B cell (primary cell): ENCODE results near the gene TNRC6C. TPM values are rescaled to one million over a fixed set of nuclear protein-coding genes. Genes with fewer than 3 reads are reported as not detected.

ENCODE experiments used
- ATAC-seq: fragments of 200-7000 bp; cut with Tn5 transposase; one replicate; pipeline ENCODE4 v1.10.0; 2021; ENCODE audit warnings: low read depth, mild to moderate bottlenecking, moderate number of reproducible peaks, moderate library complexity
- CTCF ChIA-PET: fragments of 350-600 bp; sonication (Branson Sonifier 250); formaldehyde crosslinking; loops from one replicate; lab custom pipeline; 2021; ENCODE audit warnings: antibody characterized with exemption, inconsistent platforms; lab: Charles Lee
- POLR2A ChIA-PET: fragments of 350-600 bp; sonication (Branson Sonifier 250); formaldehyde crosslinking; loops from one replicate; lab custom pipeline; 2021; ENCODE audit warnings: antibody characterized with exemption; lab: Charles Lee
- DNase-seq: peaks from one replicate; pipeline ENCODE4 v3.0.0; 2013
- H2AFZ ChIP-seq: 2 replicates; pipeline ENCODE4 v1.6.1; 2012; ENCODE audit warnings: mild to moderate bottlenecking, low read depth, low read length; ENCODE audit not compliant: insufficient read depth, poor library complexity, severe bottlenecking
- H3K27ac ChIP-seq, 2 donors: 1 replicate in 1 of 2; 2 replicates in 1 of 2; pipeline ENCODE4 v1.5.1; 2012 to 2013; ENCODE audit warnings: low read length in 2 of 2, mild to moderate bottlenecking in 2 of 2, moderate library complexity in 1 of 2
- H3K27me3 ChIP-seq, 4 experiments: fragments of 200-600 bp in 1 of 4; sonication (generic) in 1 of 4; replicated peaks in 1 of 4; 1 replicate in 2 of 4; 2 replicates in 2 of 4; pipeline versions ENCODE4 v1.6.1 to v1.7.0; 2013 to 2016; ENCODE audit warnings: low read length in 3 of 4, mild to moderate bottlenecking in 2 of 4, mixed read lengths in 1 of 4, moderate library complexity in 1 of 4; ENCODE audit not compliant: insufficient read depth in 4 of 4, control insufficient read depth in 3 of 4; ENCODE audit errors: control extremely low read depth in 1 of 4
- H3K36me3 ChIP-seq, 2 experiments: replicated peaks in 1 of 2; 1 replicate in 1 of 2; 2 replicates in 1 of 2; pipeline versions ENCODE4 v1.6.1 to v1.7.1; 2013; ENCODE audit warnings: low read length in 1 of 2; ENCODE audit not compliant: insufficient read depth in 2 of 2, control insufficient read depth in 1 of 2; ENCODE audit errors: control extremely low read depth in 1 of 2, extremely low read depth in 1 of 2
- H3K4me1 ChIP-seq, 2 donors: fragments of 200-600 bp in 1 of 2; sonication (generic) in 1 of 2; 1 replicate in 1 of 2; 2 replicates in 1 of 2; pipeline versions ENCODE4 v1.5.1 to v1.6.1; 2013 to 2017; ENCODE audit warnings: low read length in 2 of 2; ENCODE audit not compliant: control insufficient read depth in 2 of 2, insufficient read depth in 2 of 2
- H3K4me2 ChIP-seq: replicated peaks from 2 replicates; pipeline ENCODE3; 2012; ENCODE audit warnings: mild to moderate bottlenecking, low read depth, low read length; ENCODE audit not compliant: poor library complexity, severe bottlenecking
- H3K4me3 ChIP-seq, 5 experiments: fragments of 200-600 bp in 1 of 5; sonication (generic) in 1 of 5; 1 replicate in 3 of 5; 2 replicates in 2 of 5; pipeline versions ENCODE4 v1.5.1 to v1.7.0; 2011 to 2016; ENCODE audit warnings: low read length in 4 of 5, mild to moderate bottlenecking in 4 of 5, low read depth in 2 of 5, control low read depth in 1 of 5, moderate library complexity in 1 of 5; ENCODE audit not compliant: insufficient read depth in 1 of 5; ENCODE audit errors: control extremely low read depth in 1 of 5, extremely low read depth in 1 of 5
- H3K79me2 ChIP-seq: fragments of 200-600 bp; sonication (generic); one replicate; pipeline ENCODE4 v1.6.0; 2016; ENCODE audit warnings: low read length; ENCODE audit not compliant: control insufficient read depth, insufficient read depth
- H3K9ac ChIP-seq: fragments of 200-600 bp; sonication (generic); 2 replicates; pipeline ENCODE4 v1.6.1; 2017; ENCODE audit warnings: mild to moderate bottlenecking, low read length, moderate library complexity
- H3K9me3 ChIP-seq, 3 donors: one replicate each; pipeline versions ENCODE4 v1.6.1 to v1.7.1; 2013; ENCODE audit warnings: low read length in 2 of 3; ENCODE audit not compliant: control insufficient read depth in 2 of 3, insufficient read depth in 1 of 3; ENCODE audit errors: control extremely low read depth in 1 of 3
- H4K20me1 ChIP-seq: 2 replicates; pipeline ENCODE4 v1.6.0; 2012; ENCODE audit warnings: mild to moderate bottlenecking, low read length; ENCODE audit not compliant: insufficient read depth, control insufficient read depth, poor library complexity, severe bottlenecking
- H3K27ac Mint-ChIP-seq: one replicate; pipeline ENCODE4 v1.8.0; 2021; ENCODE audit warnings: mixed read lengths
- H3K27me3 Mint-ChIP-seq: one replicate; pipeline ENCODE4 v1.8.0; 2021; ENCODE audit warnings: mixed read lengths
- H3K4me1 Mint-ChIP-seq: one replicate; pipeline ENCODE4 v1.8.0; 2021; ENCODE audit warnings: mixed read lengths
- H3K4me3 Mint-ChIP-seq: one replicate; pipeline ENCODE4 v1.8.0; 2021; ENCODE audit warnings: mixed read lengths
- H3K9me3 Mint-ChIP-seq: one replicate; pipeline ENCODE4 v1.8.0; 2022; ENCODE audit warnings: mixed read lengths; ENCODE audit not compliant: insufficient read depth
- CTCF ChIP-seq: fragments of 200-600 bp; IDR thresholded peaks from one replicate; pipeline ENCODE4 v1.8.0; 2022; ENCODE audit warnings: antibody characterized with exemption, mild to moderate bottlenecking
- EZH2 ChIP-seq: IDR thresholded peaks from 2 replicates; pipeline ENCODE4 v1.6.1; 2012; ENCODE audit warnings: borderline replicate concordance, low read depth, mild to moderate bottlenecking, moderate library complexity, low read length; ENCODE audit not compliant: insufficient read depth, poor library complexity, severe bottlenecking
- WGBS: methylation state at CpG from one replicate; pipeline ENCODE4 v1.1.5; 2013; ENCODE audit warnings: missing lambda C conversion rate; ENCODE audit not compliant: insufficient coverage; 5-methylcytosine and 5-hydroxymethylcytosine counted together
- intact Hi-C: fragments of 100-400 bp; cut with micrococcal nuclease; formaldehyde crosslinking; loops from one replicate; pipeline ENCODE4 v1.10.0; 2022
- polyA plus RNA-seq: library from polyadenylated mRNA; depleted of rRNA; stranded (reverse); fragments of >200 nt; gene quantifications from 2 replicates; pipeline ENCODE4 v1.2.3, GENCODE V29; 2012
- total RNA-seq, 2 donors: library from RNA; stranded (reverse); fragments of 120-200 nt in 1 of 2; gene quantifications; 1 replicate in 1 of 2; 2 replicates in 1 of 2; pipeline versions ENCODE4 v1.2.3 to v1.2.4, GENCODE V29; 2013 to 2022

Gene TNRC6C
- total and polyA plus RNA-seq, 2 donors (not counting 1 experiment from before 2014, with no cell fraction given): 3.9 to 63.8 TPM

DNA sequence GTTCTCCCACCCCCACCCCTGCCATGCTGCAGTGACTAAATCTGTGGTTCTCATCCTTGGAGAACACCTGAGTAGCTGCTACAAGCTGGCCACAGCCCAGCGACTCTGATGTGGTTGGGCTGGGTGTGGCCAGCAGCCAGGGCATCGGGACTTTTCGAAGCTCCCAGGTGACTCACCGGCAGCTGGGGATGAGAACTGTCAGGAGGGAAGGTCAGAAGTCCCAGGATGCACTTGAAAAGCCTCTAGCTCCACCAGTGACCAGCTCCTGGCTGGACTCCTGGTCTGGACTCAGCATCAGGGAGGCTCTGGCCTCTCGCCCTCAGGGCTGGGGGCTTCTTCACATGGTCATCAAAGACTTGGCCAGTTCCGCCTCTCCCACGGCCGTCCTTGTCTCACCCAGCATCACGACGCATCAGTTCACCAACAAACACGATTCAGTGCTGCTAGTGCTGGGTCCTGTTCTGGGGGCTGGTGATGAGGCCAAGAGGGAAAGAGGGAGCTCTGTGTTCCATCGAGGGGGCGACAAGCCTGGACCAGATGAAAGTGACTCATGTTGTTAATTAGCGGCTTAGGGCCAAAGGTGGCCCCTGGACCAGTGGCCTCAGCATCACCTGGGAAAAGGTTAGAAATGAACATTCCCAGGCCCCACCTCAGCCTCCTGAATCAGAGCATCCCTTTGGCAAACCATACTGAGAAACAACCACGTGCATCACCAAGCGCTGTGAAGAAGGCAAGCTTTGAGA, 183.8 kb downstream of the TNRC6C start:
- Histone ChIP-seq H3K4me1 (peaks cover 82 to 95% of the 10 kb centered on the region in 2 donors), H3K27ac (peak overlapping the region; percentile 44 to 57), H3K79me2 (peaks cover 19% of the 10 kb centered on the region), H3K9me3 (peaks cover 0 to 10% (median 0%) of the 10 kb centered on the region in 3 donors), H3K9ac (no peak overlapping the region), H4K20me1 (peaks cover 18% of the 10 kb centered on the region), H3K27me3 (no peaks in the 10 kb centered on the region), H2AFZ (no peak overlapping the region), H3K36me3 (peaks cover 0 to 34% of the 10 kb centered on the region in 2 experiments), H3K4me3 (no peak overlapping the region), H3K4me2 (peak overlapping the region; percentile 27)
- Mint-ChIP-seq H3K27ac (peak overlapping the region; percentile 82), H3K4me3 (peak overlapping the region; percentile 39), H3K4me1 (peaks cover 84% of the 10 kb centered on the region), H3K27me3 (no peaks in the 10 kb centered on the region), H3K9me3 (no peaks in the 10 kb centered on the region)
- CTCF ChIA-PET: interaction anchor here (0.8 to 14.1 kb wide), 5 partner anchors 10 to 109 kb away, joined by 3 to 357 read pairs (median 4); partner anchors contain the start of genes SYNGR2 and TK1
- intact Hi-C loops: no loop called here
- ATAC-seq: no peak
- POLR2A ChIA-PET: interaction anchor here (0.7 to 22.6 kb wide), 8 partner anchors 7 to 33 kb away, joined by 3 to 432 read pairs (median 6); partner anchors contain the start of genes SYNGR2, TMC6 and TMC8
- DNase-seq: peak; percentile 55
- TF ChIP-seq EZH2 (no peak), CTCF (no peak)
- 73% methylated on average over 12 of the region's 16 CpGs for WGBS
